Breast epithelium (tissue), 4 donors: ENCODE measurements around the gene PISD. TPM values are rescaled to one million over a fixed set of nuclear protein-coding genes. Genes with fewer than 3 reads are reported as not detected.

Source experiments
- DNase-seq, 2 donors: peaks; one replicate each; pipeline ENCODE4 v3.0.0-alpha.2; 2019; ENCODE audit warnings: low spot score in 2 of 2
- H3K27ac ChIP-seq, 2 donors: fragments of 200-600 bp; sonication (generic) in 1 of 2; one replicate each; pipeline ENCODE4 v1.5.1; 2016 to 2019; ENCODE audit warnings: mild to moderate bottlenecking in 1 of 2
- H3K27me3 ChIP-seq, 2 donors: fragments of 200-600 bp; sonication (generic) in 1 of 2; one replicate each; pipeline versions ENCODE4 v1.5.1 to v1.6.0; 2017 to 2019; ENCODE audit warnings: control low read depth in 1 of 2, mild to moderate bottlenecking in 1 of 2
- H3K36me3 ChIP-seq: fragments of 200-600 bp; one replicate; pipeline ENCODE4 v1.5.1; 2019
- H3K4me1 ChIP-seq, 2 donors: fragments of 200-600 bp; sonication (generic); one replicate each; pipeline ENCODE4 v1.5.1; 2016 to 2019; ENCODE audit warnings: control low read depth in 1 of 2
- H3K4me3 ChIP-seq, 3 donors: fragments of 200-600 bp; sonication (generic); 1 replicate in 2 of 3; 2 replicates in 1 of 3; pipeline ENCODE4 v1.5.1; 2016 to 2019; ENCODE audit warnings: mild to moderate bottlenecking in 3 of 3, moderate library complexity in 2 of 3
- H3K9me3 ChIP-seq, 2 donors: fragments of 200-600 bp; sonication (generic) in 1 of 2; one replicate each; pipeline ENCODE4 v1.5.1; 2016 to 2019; ENCODE audit warnings: control low read depth in 1 of 2
- CTCF ChIP-seq, 3 donors: fragments of 450-650 bp; IDR thresholded peaks; one replicate each; pipeline ENCODE4 v1.5.1; 2016 to 2017; ENCODE audit warnings: antibody characterized with exemption in 3 of 3, mild to moderate bottlenecking in 3 of 3, moderate library complexity in 3 of 3
- POLR2A ChIP-seq: fragments of 450-650 bp; IDR thresholded peaks from one replicate; pipeline ENCODE4 v1.6.1; 2016; ENCODE audit warnings: antibody characterized with exemption, mild to moderate bottlenecking, moderate library complexity
- POLR2AphosphoS5 ChIP-seq, 3 donors: sonication (generic); formaldehyde crosslinking; IDR thresholded peaks; one replicate each; pipeline ENCODE4 v1.6.1; 2017; ENCODE audit warnings: antibody characterized with exemption in 3 of 3
- intact Hi-C: fragments of 100-400 bp; cut with DNase I; formaldehyde crosslinking; loops from one replicate; pipeline ENCODE4 v1.15.1; 2023; ENCODE audit warnings: low total_unique reads
- total RNA-seq, 3 donors: library from RNA; depleted of rRNA; stranded (reverse); fragments of >200 nt; gene quantifications; one replicate each; pipeline ENCODE4 v1.1.0, GENCODE V29; 2016

The PISD gene
- total RNA-seq, 3 donors from 2014 or later = 49.6 to 58.7 (median 57.0) TPM

GRCh38 chr22:31628362-31628761, 33.7 kb downstream of the PISD start:
- intact Hi-C loops = no loop called here
- no peaks in the 10 kb centered on the region for H3K36me3 ChIP-seq
- no peak for DNase-seq
- no peaks in the 10 kb centered on the region for H3K9me3 ChIP-seq
- peak overlapping the region in 1 of 3 donors; percentile 88 for H3K4me3 ChIP-seq
- no peaks in the 10 kb centered on the region for H3K27me3 ChIP-seq
- TF ChIP-seq POLR2A (no peak), POLR2AphosphoS5 (IDR thresholded peaks at IDR 0.05) (no peak), CTCF (IDR thresholded peaks at IDR 0.05) (no peak)
- H3K27ac ChIP-seq = peak overlapping the region in 1 of 2 donors; percentile 94
- peaks cover 8 to 12% of the 10 kb centered on the region in 2 donors for H3K4me1 ChIP-seq

GRCh38 chr22:31627223-31627731, 34.7 kb downstream of the PISD start:
- peak overlapping the region in 1 of 3 donors; percentile 30 for H3K4me3 ChIP-seq
- no peaks in the 10 kb centered on the region for H3K36me3 ChIP-seq
- H3K27me3 ChIP-seq = no peaks in the 10 kb centered on the region
- H3K27ac ChIP-seq = peak overlapping the region; percentile 57 to 94
- no peak for DNase-seq
- peaks cover 8 to 12% of the 10 kb centered on the region in 2 donors for H3K4me1 ChIP-seq
- H3K9me3 ChIP-seq = no peaks in the 10 kb centered on the region
- no peak for TF ChIP-seq POLR2A
- TF ChIP-seq POLR2AphosphoS5 (IDR thresholded peaks at IDR 0.05) = no peak
- TF ChIP-seq CTCF (IDR thresholded peaks at IDR 0.05) = no peak
- intact Hi-C loops = no loop called here

DNA sequence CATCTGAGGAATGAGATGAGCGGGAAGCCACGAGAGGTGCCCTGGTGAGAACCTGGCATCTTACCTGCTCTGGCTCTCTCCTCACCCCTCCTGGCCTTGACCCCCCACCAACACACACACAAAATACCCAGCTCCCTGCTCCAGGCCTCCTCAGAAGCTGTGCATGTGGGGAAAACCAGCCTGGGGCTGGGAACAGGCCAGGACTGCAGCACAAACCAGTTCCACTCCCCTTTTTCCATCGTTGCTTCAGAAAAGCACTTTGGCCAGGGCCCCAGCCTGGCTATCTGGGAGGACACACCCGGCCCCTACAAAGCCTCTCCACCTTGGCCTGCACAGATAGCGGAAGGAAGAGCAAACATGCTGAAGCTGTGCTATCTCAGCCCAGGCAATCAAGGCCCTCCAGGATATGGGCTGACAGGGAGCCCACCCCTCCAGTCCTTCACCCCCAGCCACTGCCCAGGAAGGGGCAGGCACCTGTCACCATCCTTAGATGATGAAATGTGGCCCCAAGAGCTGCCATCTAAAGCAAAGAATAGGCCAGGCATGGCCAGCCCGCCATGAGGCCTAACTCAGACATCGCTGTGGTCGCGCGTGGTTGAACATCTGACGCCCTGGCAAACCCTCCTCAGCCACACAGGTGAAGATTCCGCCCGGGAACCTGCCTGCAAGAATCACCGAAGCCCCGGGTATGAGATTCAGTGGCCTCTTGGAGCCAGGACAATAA, 35.4 kb downstream of the PISD start:
- intact Hi-C loops = no loop called here
- H3K4me3 ChIP-seq = peak overlapping the region in 1 of 3 donors; percentile 52

DNA sequence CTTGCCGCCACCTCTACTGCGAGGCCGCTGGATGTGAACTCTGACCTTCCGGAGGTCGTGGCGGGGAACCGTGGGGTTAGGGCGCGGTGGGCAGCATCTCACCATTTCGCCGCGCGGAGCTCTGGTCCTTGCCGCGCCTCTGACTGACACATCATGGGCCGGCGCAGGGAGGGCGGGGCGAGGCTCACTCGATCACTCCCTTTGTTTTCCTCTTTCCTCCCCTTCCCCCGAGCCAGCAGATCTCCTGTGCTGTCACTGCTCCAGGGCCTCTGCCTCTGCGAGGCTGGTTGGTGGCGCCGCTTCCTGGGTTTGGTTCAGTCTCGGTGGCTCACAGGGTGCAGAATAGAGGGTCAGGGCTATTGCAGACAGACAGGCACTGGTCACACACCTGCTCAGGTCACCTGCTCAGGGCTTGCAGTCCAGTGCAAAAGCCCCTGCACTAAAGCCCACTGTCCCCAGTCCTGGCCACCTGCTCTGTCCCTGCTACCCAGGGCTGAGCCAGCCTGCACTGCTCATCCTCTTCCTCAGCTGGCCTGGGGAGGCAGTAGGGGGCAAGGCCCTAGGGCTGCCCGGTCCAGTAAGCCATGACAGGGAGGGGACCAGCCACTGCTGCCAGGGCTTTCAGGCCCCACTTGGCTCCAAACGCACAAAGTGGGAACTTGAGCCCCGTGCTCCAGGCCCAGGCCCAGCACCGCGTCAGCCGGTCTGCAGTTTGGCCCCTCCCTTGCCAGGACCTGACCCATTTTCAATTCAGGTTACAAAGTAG, 36.2 kb downstream of the PISD start:
- peak overlapping the region; percentile 57 to 94 for H3K27ac ChIP-seq
- H3K4me1 ChIP-seq = peaks cover 8 to 12% of the 10 kb centered on the region in 2 donors
- peak overlapping the region in 2 of 3 donors; percentile 28 to 52 for H3K4me3 ChIP-seq
- H3K9me3 ChIP-seq = no peaks in the 10 kb centered on the region
- DNase-seq = peak in 1 of 2 donors; percentile 66
- H3K27me3 ChIP-seq = no peaks in the 10 kb centered on the region
- no peaks in the 10 kb centered on the region for H3K36me3 ChIP-seq
- no peak for TF ChIP-seq POLR2A
- TF ChIP-seq POLR2AphosphoS5 (IDR thresholded peaks at IDR 0.05) = no peak
- TF ChIP-seq CTCF (IDR thresholded peaks at IDR 0.05) = no peak
- intact Hi-C loops = no loop called here

More for the DNA sequence above, 35.4 kb downstream of the PISD start:
- Histone ChIP-seq H3K9me3 (no peaks in the 10 kb centered on the region), H3K27ac (peak overlapping the region; percentile 57 to 94), H3K36me3 (no peaks in the 10 kb centered on the region), H3K27me3 (no peaks in the 10 kb centered on the region), H3K4me1 (peaks cover 8 to 12% of the 10 kb centered on the region in 2 donors)
- no peak for DNase-seq
- no peak for TF ChIP-seq POLR2AphosphoS5 (IDR thresholded peaks at IDR 0.05)
- TF ChIP-seq CTCF (IDR thresholded peaks at IDR 0.05) = no peak
- TF ChIP-seq POLR2A = no peak
